Parathyroid adenoma (tissue), 2 donors: ENCODE measurements around the gene PREP.

Source experiments
- H2AFZ ChIP-seq: fragments of 300-600 bp; sonication (generic); one replicate; pipeline ENCODE4 v1.7.0; 2017; ENCODE audit warnings: antibody characterized with exemption, mild to moderate bottlenecking
- H3K27ac ChIP-seq: fragments of 300-600 bp; sonication (generic); one replicate; pipeline ENCODE4 v1.7.0; 2017
- H3K27me3 ChIP-seq: fragments of 300-600 bp; sonication (generic); one replicate; pipeline ENCODE4 v1.7.0; 2017; ENCODE audit warnings: low read length; ENCODE audit not compliant: control insufficient read depth, insufficient read depth
- H3K36me3 ChIP-seq: fragments of 300-600 bp; sonication (generic); one replicate; pipeline ENCODE4 v1.7.0; 2017; ENCODE audit warnings: low read length; ENCODE audit not compliant: control insufficient read depth, insufficient read depth
- H3K4me1 ChIP-seq: fragments of 300-600 bp; sonication (generic); one replicate; pipeline ENCODE4 v1.7.0; 2017; ENCODE audit warnings: control low read depth
- H3K4me2 ChIP-seq: fragments of 300-600 bp; sonication (generic); one replicate; pipeline ENCODE4 v1.7.0; 2017; ENCODE audit warnings: low read length
- H3K4me3 ChIP-seq: fragments of 300-600 bp; sonication (generic); one replicate; pipeline ENCODE4 v1.7.0; 2017; ENCODE audit warnings: low read depth, low read length
- H3K79me2 ChIP-seq: fragments of 300-600 bp; sonication (generic); one replicate; pipeline ENCODE4 v1.7.0; 2017; ENCODE audit warnings: control low read depth
- H3K9ac ChIP-seq: fragments of 300-600 bp; sonication (generic); one replicate; pipeline ENCODE4 v1.7.0; 2017; ENCODE audit warnings: mild to moderate bottlenecking
- H3K9me3 ChIP-seq: fragments of 300-600 bp; sonication (generic); one replicate; pipeline ENCODE4 v1.7.0; 2017; ENCODE audit warnings: low read length; ENCODE audit not compliant: control insufficient read depth
- TF ChIP-seq, protein P1 (sequence below): fragments of 300-600 bp; sonication (generic); IDR thresholded peaks from one replicate; pipeline ENCODE4 v1.7.0; 2017; ENCODE audit warnings: antibody characterized with exemption, mild to moderate bottlenecking
- donor health status: primary hyperparathyroidism.

The PREP gene

DNA sequence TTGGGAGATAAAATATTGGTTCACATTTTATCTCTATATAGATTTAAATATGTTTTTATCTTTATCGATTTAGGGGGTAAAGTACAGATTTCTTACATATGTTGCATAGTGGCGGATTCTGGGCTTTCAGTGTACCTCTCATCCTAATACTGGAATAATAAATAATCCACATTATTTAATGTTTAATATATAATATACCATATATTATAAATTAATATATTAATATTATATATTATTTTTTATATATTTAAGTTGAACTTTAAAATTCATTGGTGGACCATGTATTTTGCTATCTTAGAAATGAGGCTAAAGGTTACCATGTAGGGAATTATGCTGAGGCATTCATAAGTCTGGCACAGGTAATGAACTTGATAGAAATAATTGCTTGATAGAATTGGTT is 133.5 kb downstream of the PREP start:
- TF ChIP-seq, protein P1, sequence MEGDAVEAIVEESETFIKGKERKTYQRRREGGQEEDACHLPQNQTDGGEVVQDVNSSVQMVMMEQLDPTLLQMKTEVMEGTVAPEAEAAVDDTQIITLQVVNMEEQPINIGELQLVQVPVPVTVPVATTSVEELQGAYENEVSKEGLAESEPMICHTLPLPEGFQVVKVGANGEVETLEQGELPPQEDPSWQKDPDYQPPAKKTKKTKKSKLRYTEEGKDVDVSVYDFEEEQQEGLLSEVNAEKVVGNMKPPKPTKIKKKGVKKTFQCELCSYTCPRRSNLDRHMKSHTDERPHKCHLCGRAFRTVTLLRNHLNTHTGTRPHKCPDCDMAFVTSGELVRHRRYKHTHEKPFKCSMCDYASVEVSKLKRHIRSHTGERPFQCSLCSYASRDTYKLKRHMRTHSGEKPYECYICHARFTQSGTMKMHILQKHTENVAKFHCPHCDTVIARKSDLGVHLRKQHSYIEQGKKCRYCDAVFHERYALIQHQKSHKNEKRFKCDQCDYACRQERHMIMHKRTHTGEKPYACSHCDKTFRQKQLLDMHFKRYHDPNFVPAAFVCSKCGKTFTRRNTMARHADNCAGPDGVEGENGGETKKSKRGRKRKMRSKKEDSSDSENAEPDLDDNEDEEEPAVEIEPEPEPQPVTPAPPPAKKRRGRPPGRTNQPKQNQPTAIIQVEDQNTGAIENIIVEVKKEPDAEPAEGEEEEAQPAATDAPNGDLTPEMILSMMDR, result no peak
- H3K4me2 ChIP-seq, result no peak overlapping the region
- no peak overlapping the region for H3K27ac ChIP-seq
- H3K27me3 ChIP-seq, result no peaks in the 10 kb centered on the region
- peaks cover 16% of the 10 kb centered on the region for H3K4me1 ChIP-seq
- H3K79me2 ChIP-seq, result no peaks in the 10 kb centered on the region
- no peak overlapping the region for H3K9ac ChIP-seq
- no peaks in the 10 kb centered on the region for H3K36me3 ChIP-seq
- H2AFZ ChIP-seq, result no peak overlapping the region
- no peak overlapping the region for H3K4me3 ChIP-seq
- H3K9me3 ChIP-seq, result no peaks in the 10 kb centered on the region

DNA sequence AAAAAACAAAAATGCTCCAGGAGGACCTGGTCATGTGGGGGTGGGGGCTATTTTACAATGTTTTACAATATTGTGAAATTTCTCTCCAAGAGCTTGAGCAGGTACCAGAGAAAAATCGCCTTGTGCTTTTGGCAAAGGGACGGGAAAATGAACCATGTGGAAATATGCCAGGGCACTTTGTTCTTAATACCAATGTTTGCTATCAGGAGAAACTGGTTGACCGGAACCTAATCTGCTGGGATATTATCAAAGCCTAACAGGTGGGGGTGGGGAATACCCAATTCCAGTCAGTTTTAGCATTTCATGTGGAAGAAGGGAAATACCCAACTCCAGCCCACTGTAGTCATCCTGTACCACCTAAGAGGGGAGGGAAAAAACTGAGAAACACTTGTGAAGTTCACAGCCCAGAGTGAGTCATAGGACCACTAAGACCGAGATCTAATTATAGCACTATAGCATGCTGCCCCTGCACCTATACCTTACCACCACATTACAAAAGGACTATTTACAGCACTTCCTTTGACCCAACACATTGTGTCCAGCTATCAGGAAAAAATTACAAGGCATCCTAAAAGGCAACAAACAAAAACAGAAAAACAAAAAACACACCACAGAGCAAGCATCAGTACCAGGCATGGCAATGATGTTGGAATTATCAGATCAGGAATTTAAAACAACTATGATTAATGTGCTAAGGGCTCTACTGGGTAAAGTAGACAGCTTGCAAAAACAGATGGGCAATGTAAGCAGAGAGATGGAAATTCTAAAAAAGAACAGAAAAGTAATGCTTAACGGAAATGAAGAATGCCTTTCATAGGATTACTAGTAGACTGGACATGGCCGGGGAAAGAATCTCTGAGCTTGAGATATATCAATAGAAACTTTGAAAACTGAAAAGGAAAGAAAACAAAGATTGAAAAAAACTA is 138.9 kb downstream of the PREP start:
- Histone ChIP-seq H3K9ac (no peak overlapping the region), H3K36me3 (no peaks in the 10 kb centered on the region), H3K4me2 (no peak overlapping the region), H3K27me3 (no peaks in the 10 kb centered on the region), H3K4me1 (no peaks in the 10 kb centered on the region), H2AFZ (no peak overlapping the region), H3K4me3 (no peak overlapping the region), H3K9me3 (no peaks in the 10 kb centered on the region), H3K27ac (no peak overlapping the region), H3K79me2 (no peaks in the 10 kb centered on the region)
- TF ChIP-seq, protein P1, result no peak

DNA sequence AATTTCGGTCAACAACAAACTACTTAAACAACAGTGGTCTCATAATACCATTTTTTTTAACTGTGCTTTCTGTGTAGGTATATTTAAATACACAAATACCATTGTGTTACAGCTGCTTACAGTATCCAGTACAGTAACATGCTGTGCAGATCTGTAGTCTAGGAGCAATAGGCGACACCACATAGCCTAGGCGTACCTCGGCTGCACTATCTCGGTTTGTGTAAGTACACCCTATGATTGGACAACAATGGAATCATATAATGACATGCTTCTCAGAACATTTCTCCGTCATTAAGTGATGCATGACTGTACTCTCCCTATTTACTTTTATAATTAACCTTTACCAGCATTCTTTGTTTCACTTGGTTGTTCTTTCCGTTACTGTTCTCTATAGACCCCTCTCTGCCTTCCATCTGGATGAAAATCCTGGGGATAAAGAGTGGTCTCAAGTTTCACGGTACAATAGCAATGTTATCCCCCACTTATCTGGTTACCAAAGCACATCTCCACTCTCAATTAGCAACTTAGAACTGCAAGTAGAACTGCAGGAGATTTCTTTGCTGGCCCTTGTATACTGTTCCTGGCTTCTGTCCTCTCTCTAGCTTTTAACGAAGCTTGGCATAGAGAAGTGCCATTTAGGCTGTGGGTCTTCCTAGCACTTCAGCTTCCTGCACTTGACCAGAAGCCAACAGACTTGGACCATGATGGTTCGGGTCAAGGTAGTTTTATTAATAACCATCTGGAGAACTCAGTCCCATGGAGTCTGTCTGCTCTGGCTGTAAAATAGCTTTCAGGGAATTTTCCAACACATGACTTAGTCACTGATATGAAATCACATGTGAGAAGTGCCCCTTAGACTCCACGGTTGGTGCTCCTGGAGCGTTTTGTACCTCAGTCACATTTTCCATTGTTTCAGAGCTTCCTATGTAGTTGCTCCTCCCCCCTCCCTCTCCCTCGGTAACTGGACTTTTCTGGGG is 142.7 kb downstream of the PREP start:
- Histone ChIP-seq H3K27ac (no peak overlapping the region), H3K4me2 (no peak overlapping the region), H3K9me3 (no peaks in the 10 kb centered on the region), H2AFZ (no peak overlapping the region), H3K9ac (no peak overlapping the region), H3K4me1 (peaks cover 12% of the 10 kb centered on the region), H3K36me3 (no peaks in the 10 kb centered on the region), H3K4me3 (no peak overlapping the region), H3K27me3 (no peaks in the 10 kb centered on the region), H3K79me2 (no peaks in the 10 kb centered on the region)
- TF ChIP-seq, protein P1, result no peak

DNA sequence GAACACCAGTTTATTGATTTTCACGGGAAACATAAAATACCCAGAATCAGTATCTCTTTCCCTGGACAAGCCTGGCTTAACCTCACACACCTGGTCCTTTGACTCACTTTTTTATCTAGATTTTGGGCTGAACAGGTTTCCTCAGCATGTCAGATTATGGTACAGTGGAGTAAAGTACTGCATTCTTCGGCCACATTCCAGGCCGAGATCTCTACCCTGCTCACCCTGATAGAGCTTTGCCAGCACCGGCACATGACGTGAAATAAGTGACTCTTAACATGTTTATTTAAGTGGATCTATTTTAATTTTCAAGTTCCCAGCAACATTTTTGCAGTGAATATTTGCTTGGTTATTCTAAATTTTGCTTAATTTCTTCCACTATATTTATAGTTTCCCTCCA is 144.1 kb downstream of the PREP start:
- no peaks in the 10 kb centered on the region for H3K79me2 ChIP-seq
- H3K4me3 ChIP-seq, result no peak overlapping the region
- no peak overlapping the region for H3K9ac ChIP-seq
- H3K27me3 ChIP-seq, result no peaks in the 10 kb centered on the region
- TF ChIP-seq, protein P1, result no peak
- no peaks in the 10 kb centered on the region for H3K36me3 ChIP-seq
- H3K4me2 ChIP-seq, result no peak overlapping the region
- H3K9me3 ChIP-seq, result no peaks in the 10 kb centered on the region
- peaks cover 12% of the 10 kb centered on the region for H3K4me1 ChIP-seq
- H3K27ac ChIP-seq, result no peak overlapping the region
- H2AFZ ChIP-seq, result no peak overlapping the region
